GM23248 (cell line): ENCODE results near the gene DNAI2. TPM values are rescaled to one million over a fixed set of nuclear protein-coding genes. Genes with fewer than 3 reads are reported as not detected.

Experiments used
- DNase-seq: peaks from one replicate; pipeline ENCODE4 v3.0.0-alpha.2; 2015
- H2AFZ ChIP-seq: fragments of 200-600 bp; sonication (generic); 2 replicates; pipeline ENCODE4 v1.6.1; 2016; ENCODE audit warnings: antibody characterized with exemption
- H3F3A ChIP-seq: fragments of 200-600 bp; sonication (generic); 2 replicates; pipeline ENCODE4 v1.6.1; 2016; ENCODE audit warnings: mild to moderate bottlenecking, antibody characterized with exemption, mixed run types; ENCODE audit not compliant: insufficient read depth
- H3K27ac ChIP-seq: fragments of 200-600 bp; sonication (generic); 2 replicates; pipeline ENCODE4 v1.5.1; 2016; ENCODE audit warnings: mild to moderate bottlenecking
- H3K27me3 ChIP-seq: fragments of 200-600 bp; sonication (generic); replicated peaks from 2 replicates; pipeline ENCODE4 v1.6.1; 2016; ENCODE audit warnings: mild to moderate bottlenecking; ENCODE audit not compliant: insufficient read depth
- H3K36me3 ChIP-seq: fragments of 200-600 bp; sonication (generic); 2 replicates; pipeline ENCODE4 v1.6.1; 2016; ENCODE audit warnings: low read depth, mild to moderate bottlenecking
- H3K4me1 ChIP-seq: fragments of 200-600 bp; sonication (generic); 2 replicates; pipeline ENCODE4 v1.6.1; 2016; ENCODE audit warnings: mild to moderate bottlenecking; ENCODE audit not compliant: insufficient read depth
- H3K4me2 ChIP-seq: fragments of 200-600 bp; sonication (generic); one replicate; pipeline ENCODE4 v1.6.1; 2016; ENCODE audit warnings: mild to moderate bottlenecking; ENCODE audit not compliant: unreplicated experiment
- H3K4me3 ChIP-seq: fragments of 200-600 bp; sonication (generic); 2 replicates; pipeline ENCODE4 v1.5.1; 2016; ENCODE audit warnings: mild to moderate bottlenecking
- H3K79me2 ChIP-seq: fragments of 200-600 bp; sonication (generic); 2 replicates; pipeline ENCODE4 v1.6.1; 2016; ENCODE audit warnings: mild to moderate bottlenecking; ENCODE audit not compliant: insufficient read depth
- H3K9ac ChIP-seq: fragments of 200-600 bp; sonication (generic); 2 replicates; pipeline ENCODE4 v1.6.1; 2016; ENCODE audit warnings: mild to moderate bottlenecking
- H3K9me2 ChIP-seq: fragments of 200-600 bp; sonication (generic); 2 replicates; pipeline ENCODE4 v1.6.1; 2016; ENCODE audit warnings: mixed run types, mild to moderate bottlenecking, moderate library complexity; ENCODE audit not compliant: insufficient read depth
- H3K9me3 ChIP-seq: fragments of 200-600 bp; sonication (generic); one replicate; pipeline ENCODE4 v1.6.1; 2017; ENCODE audit warnings: low read depth
- H4K20me1 ChIP-seq: fragments of 200-600 bp; sonication (generic); 2 replicates; pipeline ENCODE4 v1.6.0; 2016; ENCODE audit not compliant: insufficient read depth
- EZH2 ChIP-seq: fragments of 200-600 bp; sonication (generic); IDR thresholded peaks from 2 replicates; pipeline ENCODE4 v1.6.1; 2018; ENCODE audit warnings: antibody characterized with exemption, mild to moderate bottlenecking; ENCODE audit not compliant: insufficient read depth, poor library complexity, severe bottlenecking
- EZH2phosphoT487 ChIP-seq: fragments of 200-600 bp; sonication (generic); IDR thresholded peaks from 2 replicates; pipeline ENCODE4 v1.6.1; 2018; ENCODE audit warnings: antibody characterized with exemption, moderate library complexity, mild to moderate bottlenecking, low read depth; ENCODE audit not compliant: insufficient read depth
- WGBS, 2 experiments: methylation state at CpG; one replicate each; pipeline ENCODE4 v1.1.6; 2015 to 2017; ENCODE audit warnings: low lambda C conversion rate in 2 of 2, low coverage in 1 of 2; ENCODE audit errors: missing lambda C conversion rate in 2 of 2; 5-methylcytosine and 5-hydroxymethylcytosine counted together
- in situ Hi-C: fragments of 300-500 bp; cut with MboI; formaldehyde crosslinking; loops from 2 replicates; pipeline ENCODE4 v1.15.0; 2020
- polyA plus RNA-seq: library from polyadenylated mRNA; unstranded; fragments of >200 nt; fragmentation: Nextera tagmentation; extraction: Ambion mirVana; gene quantifications from 2 replicates; pipeline ENCODE4 v1.2.1, GENCODE V29; 2016
- total RNA-seq: library from RNA; depleted of rRNA; stranded (reverse); fragments of >200 nt; shearing (Covaris generic); gene quantifications from 2 replicates; pipeline ENCODE4 v1.2.3, GENCODE V29; 2014

The DNAI2 gene
- total and polyA plus RNA-seq, 2 experiments from 2014 or later = not detected

GRCh38 chr17:74335529-74336062 lies 61.6 kb downstream of the DNAI2 start:
- TF ChIP-seq EZH2phosphoT487 (no peak), EZH2 (no peak)
- H3K4me2 ChIP-seq = no peak overlapping the region
- H3K27ac ChIP-seq = no peak overlapping the region
- no peak overlapping the region for H3K4me3 ChIP-seq
- H3K9me3 ChIP-seq = no peaks in the 10 kb centered on the region
- no peaks in the 10 kb centered on the region for H3K36me3 ChIP-seq
- no peaks in the 10 kb centered on the region for H3K9me2 ChIP-seq
- H3F3A ChIP-seq = no peaks in the 10 kb centered on the region
- no peak for DNase-seq
- peaks cover 14% of the 10 kb centered on the region for H3K27me3 ChIP-seq
- no peaks in the 10 kb centered on the region for H3K79me2 ChIP-seq
- H4K20me1 ChIP-seq = no peaks in the 10 kb centered on the region
- H2AFZ ChIP-seq = no peak overlapping the region
- no peaks in the 10 kb centered on the region for H3K4me1 ChIP-seq
- no peak overlapping the region for H3K9ac ChIP-seq
- in situ Hi-C loops = no loop called here
- WGBS, 2 experiments = 33 to 44% methylated on average over 5 of the region's 5 CpGs

- WGBS, 2 experiments = 58 to 63% methylated on average over 7 of the region's 7 CpGs
These were observed 62.3 kb downstream of the DNAI2 start for GRCh38 chr17:74336307-74336706.

GRCh38 chr17:74337834-74338500 lies 63.9 kb downstream of the DNAI2 start:
- H3K9me2 ChIP-seq = no peaks in the 10 kb centered on the region
- TF ChIP-seq EZH2 = no peak
- TF ChIP-seq EZH2phosphoT487 = no peak
- no peak overlapping the region for H3K27ac ChIP-seq
- H4K20me1 ChIP-seq = no peaks in the 10 kb centered on the region
- no peaks in the 10 kb centered on the region for H3F3A ChIP-seq
- H2AFZ ChIP-seq = no peak overlapping the region
- H3K4me3 ChIP-seq = no peak overlapping the region
- H3K9ac ChIP-seq = no peak overlapping the region
- 25 to 29% methylated on average over 12 of the region's 12 CpGs for whole genome bisulfite sequencing, 2 experiments
- H3K9me3 ChIP-seq = no peaks in the 10 kb centered on the region
- no peaks in the 10 kb centered on the region for H3K36me3 ChIP-seq
- no peaks in the 10 kb centered on the region for H3K4me1 ChIP-seq
- H3K27me3 ChIP-seq = peaks cover 6% of the 10 kb centered on the region; the same call in 1 of the 2 replicates
- in situ Hi-C loops = no loop called here
- H3K79me2 ChIP-seq = no peaks in the 10 kb centered on the region
- H3K4me2 ChIP-seq = no peak overlapping the region
- no peak for DNase-seq

More at GRCh38 chr17:74336307-74336706, 62.3 kb downstream of the DNAI2 start:
- H3K27me3 ChIP-seq = peaks cover 10% of the 10 kb centered on the region
- in situ Hi-C loops = no loop called here
- TF ChIP-seq EZH2 = no peak
- TF ChIP-seq EZH2phosphoT487 = no peak
- no peaks in the 10 kb centered on the region for H4K20me1 ChIP-seq
- no peaks in the 10 kb centered on the region for H3K9me3 ChIP-seq
- H3K9me2 ChIP-seq = no peaks in the 10 kb centered on the region
- no peaks in the 10 kb centered on the region for H3K79me2 ChIP-seq
- no peak overlapping the region for H3K4me2 ChIP-seq
- H3K4me1 ChIP-seq = no peaks in the 10 kb centered on the region
- no peak overlapping the region for H2AFZ ChIP-seq
- H3K9ac ChIP-seq = no peak overlapping the region
- no peaks in the 10 kb centered on the region for H3F3A ChIP-seq
- no peaks in the 10 kb centered on the region for H3K36me3 ChIP-seq
- no peak overlapping the region for H3K27ac ChIP-seq
- no peak for DNase-seq
- no peak overlapping the region for H3K4me3 ChIP-seq

GRCh38 chr17:74339537-74340195 lies 65.6 kb downstream of the DNAI2 start:
- no peak for TF ChIP-seq EZH2
- TF ChIP-seq EZH2phosphoT487 = no peak
- H3K4me1 ChIP-seq = no peaks in the 10 kb centered on the region

More at GRCh38 chr17:74339537-74340195, 65.6 kb downstream of the DNAI2 start:
- Histone ChIP-seq H2AFZ (no peak overlapping the region), H3K9me2 (no peaks in the 10 kb centered on the region), H3K9ac (no peak overlapping the region), H3K27me3 (peaks cover 6% of the 10 kb centered on the region; the same call in 1 of the 2 replicates), H3K36me3 (no peaks in the 10 kb centered on the region), H3K9me3 (no peaks in the 10 kb centered on the region), H3F3A (no peaks in the 10 kb centered on the region), H3K27ac (no peak overlapping the region), H3K79me2 (no peaks in the 10 kb centered on the region), H4K20me1 (no peaks in the 10 kb centered on the region), H3K4me3 (no peak overlapping the region), H3K4me2 (no peak overlapping the region)
- WGBS, 2 experiments = 56 to 57% methylated on average over 15 to 17 of the region's 19 CpGs
- DNase-seq = no peak
- in situ Hi-C loops = no loop called here
